Muscle layer of duodenum (tissue), 2 donors: ENCODE results near the gene ZSCAN9.

Experiments used
- H3K27ac ChIP-seq: one replicate; pipeline ENCODE4 v1.7.0; 2013; ENCODE audit warnings: mild to moderate bottlenecking, low read length
- H3K27me3 ChIP-seq: one replicate; pipeline ENCODE4 v1.7.0; 2013; ENCODE audit warnings: low read depth, mild to moderate bottlenecking, control low read depth, low read length
- H3K36me3 ChIP-seq, 2 donors: one replicate each; pipeline ENCODE4 v1.7.0; 2013; ENCODE audit warnings: low read length in 2 of 2, control low read depth in 1 of 2, mild to moderate bottlenecking in 1 of 2; ENCODE audit not compliant: insufficient read depth in 2 of 2, control insufficient read depth in 1 of 2
- H3K4me1 ChIP-seq, 2 donors: one replicate each; pipeline ENCODE4 v1.7.0; 2013; ENCODE audit warnings: low read length in 2 of 2, mild to moderate bottlenecking in 2 of 2, control low read depth in 1 of 2, moderate library complexity in 1 of 2; ENCODE audit not compliant: insufficient read depth in 2 of 2, control insufficient read depth in 1 of 2
- H3K4me3 ChIP-seq, 2 donors: one replicate each; pipeline ENCODE4 v1.7.0; 2013; ENCODE audit warnings: low read length in 2 of 2, low read depth in 1 of 2, mild to moderate bottlenecking in 1 of 2
- H3K9me3 ChIP-seq, 2 donors: one replicate each; pipeline ENCODE4 v1.7.0; 2013; ENCODE audit warnings: low read length in 2 of 2, control low read depth in 1 of 2, mild to moderate bottlenecking in 1 of 2; ENCODE audit not compliant: control insufficient read depth in 1 of 2
- donor health status: healthy.

Gene ZSCAN9

DNA sequence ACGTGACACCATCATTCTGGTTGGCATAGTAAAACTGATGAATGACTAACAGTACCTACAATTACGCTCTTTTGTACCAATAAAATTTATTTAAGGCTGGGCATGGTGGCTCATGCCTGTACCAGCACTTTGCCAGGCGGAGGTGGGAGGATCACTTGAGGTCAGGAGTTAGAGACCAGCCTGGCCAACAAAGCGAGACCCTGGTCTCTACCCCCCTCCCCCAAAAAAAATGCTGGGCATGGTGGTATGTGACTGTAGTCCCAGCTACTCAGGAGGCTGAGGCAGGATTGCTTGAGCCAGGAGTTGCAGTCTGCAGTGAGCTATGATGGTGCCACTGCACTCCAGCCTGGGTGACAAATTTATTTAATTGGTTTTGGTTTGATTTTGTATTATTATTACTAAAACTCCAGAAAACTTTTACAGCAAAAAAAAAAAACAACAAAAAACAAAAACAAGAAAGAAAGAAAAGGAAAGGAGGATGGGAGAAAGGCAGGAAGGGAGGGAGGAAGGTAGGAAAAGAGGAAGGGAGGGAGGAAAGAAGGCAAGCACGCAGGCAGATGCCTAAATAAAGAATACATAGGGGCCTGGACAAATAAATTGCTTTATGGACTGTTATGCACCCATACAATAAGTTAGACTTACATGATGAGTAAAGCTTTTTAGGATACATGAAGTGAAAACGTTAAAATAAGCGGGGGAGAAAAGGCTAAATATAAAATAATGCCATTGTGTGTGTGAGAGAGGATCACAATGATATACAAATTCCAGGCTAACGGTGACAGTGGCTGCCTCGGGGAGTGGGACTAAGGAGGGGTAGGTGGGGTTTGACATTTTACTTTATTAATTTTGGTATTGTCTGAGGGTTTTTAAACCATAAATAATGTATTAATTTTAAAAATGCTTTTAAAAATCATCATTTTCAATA, 682 bp upstream of the ZSCAN9 start:
- H3K27ac ChIP-seq: peak overlapping the region; percentile 76
- H3K9me3 ChIP-seq: no peaks in the 10 kb centered on the region
- peaks cover 3% of the 10 kb centered on the region for H3K27me3 ChIP-seq
- peak overlapping the region; percentile 83 to 89 for H3K4me3 ChIP-seq
- peaks cover 0 to 22% of the 10 kb centered on the region in 2 donors for H3K4me1 ChIP-seq
- H3K36me3 ChIP-seq: peaks cover 23 to 25% of the 10 kb centered on the region in 2 donors

DNA sequence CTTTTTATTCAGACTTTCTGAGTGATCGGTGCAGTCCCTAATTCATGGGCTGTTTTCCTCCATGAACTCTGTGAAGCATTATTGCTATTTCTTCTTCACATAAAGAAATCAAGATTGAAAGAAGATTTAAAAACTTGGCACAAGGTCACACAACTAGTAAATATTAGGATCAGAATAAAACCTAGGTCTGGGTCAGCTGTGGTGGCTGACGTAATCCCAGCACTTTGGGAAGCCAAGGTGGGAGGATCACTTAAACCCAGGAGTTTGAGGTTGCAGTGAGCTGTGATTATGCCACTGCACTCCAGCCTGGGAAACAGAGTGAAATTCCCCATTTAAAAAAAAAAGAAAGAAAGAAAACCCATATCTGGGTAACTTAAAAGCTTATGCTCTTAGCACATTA, 1.4 kb downstream of the ZSCAN9 start:
- H3K27ac ChIP-seq: no peak overlapping the region
- no peak overlapping the region for H3K4me3 ChIP-seq
- peaks cover 24 to 45% of the 10 kb centered on the region in 2 donors for H3K36me3 ChIP-seq
- H3K4me1 ChIP-seq: peaks cover 0 to 21% of the 10 kb centered on the region in 2 donors
- H3K27me3 ChIP-seq: peaks cover 3% of the 10 kb centered on the region
- no peaks in the 10 kb centered on the region for H3K9me3 ChIP-seq

DNA sequence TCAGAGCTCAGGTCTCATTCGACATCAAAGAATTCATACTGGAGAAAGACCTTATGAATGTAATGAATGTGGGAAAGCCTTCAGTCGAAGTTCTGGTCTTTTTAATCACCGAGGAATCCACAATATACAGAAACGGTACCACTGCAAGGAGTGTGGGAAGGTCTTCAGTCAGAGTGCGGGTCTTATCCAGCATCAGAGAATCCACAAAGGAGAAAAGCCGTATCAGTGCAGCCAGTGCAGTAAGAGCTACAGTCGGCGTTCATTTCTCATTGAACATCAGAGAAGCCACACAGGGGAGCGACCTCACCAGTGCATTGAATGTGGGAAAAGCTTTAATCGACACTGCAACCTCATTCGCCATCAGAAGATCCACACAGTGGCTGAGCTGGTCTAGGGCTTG, 7.7 kb downstream of the ZSCAN9 start:
- no peak overlapping the region for H3K27ac ChIP-seq
- H3K4me3 ChIP-seq: no peak overlapping the region
- peaks cover 26 to 62% of the 10 kb centered on the region in 2 donors for H3K36me3 ChIP-seq
- no peaks in the 10 kb centered on the region for H3K4me1 ChIP-seq
- no peaks in the 10 kb centered on the region for H3K9me3 ChIP-seq
- no peaks in the 10 kb centered on the region for H3K27me3 ChIP-seq

DNA sequence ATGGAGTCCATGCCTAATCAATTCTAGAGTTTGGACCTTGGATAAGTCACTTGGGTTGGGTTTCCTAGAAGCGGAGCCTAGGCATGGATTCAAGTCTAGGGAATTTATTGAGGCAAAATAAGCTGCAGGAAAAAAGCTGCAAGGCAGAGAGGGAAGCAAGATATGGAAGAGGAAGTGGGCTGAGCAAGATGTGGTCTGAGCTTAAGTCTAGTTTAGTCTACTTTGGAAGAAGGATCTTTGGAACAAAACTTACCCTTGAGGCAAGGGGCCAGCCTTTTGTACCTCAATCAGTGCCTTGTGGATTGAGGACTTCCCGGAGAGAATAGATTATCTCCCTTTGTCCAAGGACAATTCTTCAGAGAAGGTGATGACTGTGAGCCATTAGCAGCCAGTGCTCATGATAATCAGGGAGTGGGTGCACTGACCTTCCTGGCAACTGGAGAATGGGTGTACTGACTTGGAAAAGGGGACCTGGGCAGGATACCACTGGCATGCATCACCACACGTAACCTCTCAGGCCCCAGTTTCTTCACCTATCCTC, 10.9 kb downstream of the ZSCAN9 start:
- Histone ChIP-seq H3K36me3 (peaks cover 10 to 34% of the 10 kb centered on the region in 2 donors), H3K27me3 (no peaks in the 10 kb centered on the region), H3K9me3 (no peaks in the 10 kb centered on the region)

DNA sequence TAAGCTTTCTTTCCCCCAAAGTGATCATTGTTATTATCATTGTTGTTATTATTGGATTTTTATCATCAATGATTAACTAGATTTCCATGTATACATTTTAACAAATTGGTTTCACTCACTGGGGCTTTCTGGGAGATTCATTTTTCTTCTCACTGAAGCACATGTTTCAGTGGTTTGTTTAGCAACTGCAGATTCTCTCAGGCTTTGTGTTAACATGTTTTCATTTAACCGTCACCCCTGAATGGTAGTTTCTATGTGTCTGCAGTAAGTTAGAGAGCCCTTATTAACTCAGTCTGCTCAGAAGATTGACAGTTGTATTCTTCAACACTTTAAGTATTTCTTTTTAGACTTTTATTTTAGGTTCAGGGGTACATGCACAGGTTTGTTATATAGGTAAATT, 14.6 kb downstream of the ZSCAN9 start:
- H3K4me1 ChIP-seq: no peaks in the 10 kb centered on the region

More for the DNA sequence above, 10.9 kb downstream of the ZSCAN9 start:
- Histone ChIP-seq H3K4me3 (no peak overlapping the region), H3K4me1 (no peaks in the 10 kb centered on the region), H3K27ac (no peak overlapping the region)

DNA sequence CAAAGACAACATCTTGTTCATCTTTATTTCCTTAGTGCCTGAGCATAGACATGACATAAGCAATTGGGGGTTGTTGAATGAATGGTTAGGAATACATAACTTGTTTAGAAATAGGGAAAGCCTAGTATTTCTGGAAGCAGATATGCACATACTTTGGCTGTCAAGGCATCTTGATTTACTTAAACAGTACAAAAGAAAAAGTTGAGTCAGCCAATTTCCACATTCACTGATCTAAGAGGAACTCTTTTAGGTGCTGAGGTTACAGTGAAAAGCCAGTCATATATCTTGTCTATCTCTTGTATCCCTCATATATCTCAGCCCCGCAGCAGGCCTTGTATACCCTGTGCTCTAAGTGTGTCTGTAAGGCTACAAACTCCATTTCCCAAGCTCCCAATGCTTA, 15.4 kb downstream of the ZSCAN9 start:
- Histone ChIP-seq H3K27me3 (no peaks in the 10 kb centered on the region), H3K4me3 (no peak overlapping the region), H3K9me3 (no peaks in the 10 kb centered on the region), H3K27ac (no peak overlapping the region), H3K4me1 (no peaks in the 10 kb centered on the region), H3K36me3 (peaks cover 9 to 31% of the 10 kb centered on the region in 2 donors)

More for the DNA sequence above, 14.6 kb downstream of the ZSCAN9 start:
- H3K36me3 ChIP-seq: peaks cover 3 to 23% of the 10 kb centered on the region in 2 donors
- H3K27me3 ChIP-seq: no peaks in the 10 kb centered on the region
- H3K9me3 ChIP-seq: no peaks in the 10 kb centered on the region
- H3K27ac ChIP-seq: no peak overlapping the region
- no peak overlapping the region for H3K4me3 ChIP-seq

DNA sequence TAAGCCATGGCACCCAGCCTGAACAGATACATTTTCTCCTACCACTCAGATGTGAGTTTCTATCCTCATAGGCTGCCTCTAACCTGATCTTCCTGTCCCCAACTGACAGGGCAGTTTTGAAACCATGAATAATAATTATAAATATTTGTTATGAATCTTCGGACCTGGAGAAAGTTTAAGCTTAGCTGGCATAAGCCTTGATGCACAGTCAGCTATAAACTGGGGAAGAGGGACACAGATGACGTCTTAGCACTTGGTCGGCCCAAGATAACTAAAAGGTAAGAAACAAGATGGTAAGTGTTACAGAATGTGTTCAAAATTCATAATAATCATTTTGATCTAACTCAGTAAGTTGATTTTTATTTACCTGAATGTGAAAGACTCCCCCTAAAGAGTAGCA, 18.9 kb downstream of the ZSCAN9 start:
- H3K4me3 ChIP-seq: no peak overlapping the region
- H3K27me3 ChIP-seq: no peaks in the 10 kb centered on the region
- peaks cover 20 to 60% of the 10 kb centered on the region in 2 donors for H3K36me3 ChIP-seq
- H3K9me3 ChIP-seq: no peaks in the 10 kb centered on the region
- no peak overlapping the region for H3K27ac ChIP-seq
- H3K4me1 ChIP-seq: no peaks in the 10 kb centered on the region

DNA sequence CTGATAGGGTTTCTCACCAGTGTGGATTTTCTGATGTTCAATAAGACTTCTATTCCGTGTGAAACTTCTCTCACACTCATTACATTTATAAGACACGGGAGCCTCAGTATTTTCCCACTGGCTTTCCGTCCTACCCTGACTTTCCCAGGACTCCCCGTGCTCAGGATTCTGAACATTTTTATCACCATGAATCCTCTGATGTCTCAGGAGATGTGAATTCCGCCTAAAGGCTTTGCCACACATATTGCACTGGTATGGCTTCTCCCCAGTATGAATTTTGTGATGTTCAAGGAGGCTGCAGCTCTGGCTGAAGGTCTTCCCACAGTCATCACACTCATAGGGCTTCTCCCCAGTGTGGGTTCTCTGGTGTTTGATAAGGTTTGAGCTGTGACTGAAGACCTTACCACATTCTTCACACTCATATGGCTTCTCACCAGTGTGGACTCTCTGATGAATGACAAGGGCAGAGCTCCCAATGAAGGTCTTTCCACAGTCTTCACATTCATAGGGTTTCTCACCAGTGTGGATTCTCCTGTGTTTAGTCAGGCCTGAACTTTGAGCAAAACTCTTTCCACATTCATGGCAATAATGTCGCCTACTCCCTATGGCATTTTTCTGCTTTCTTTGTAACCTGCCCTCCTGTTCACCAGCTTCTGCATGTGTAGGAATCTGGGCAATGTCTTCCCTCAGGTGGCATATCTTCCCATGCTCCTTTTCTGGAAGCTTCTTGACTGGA, 20.3 kb downstream of the ZSCAN9 start:
- Histone ChIP-seq H3K9me3 (no peaks in the 10 kb centered on the region), H3K4me1 (peaks cover 0 to 1% of the 10 kb centered on the region in 2 donors), H3K4me3 (no peak overlapping the region), H3K27ac (no peak overlapping the region), H3K27me3 (no peaks in the 10 kb centered on the region), H3K36me3 (peaks cover 20 to 66% of the 10 kb centered on the region in 2 donors)

DNA sequence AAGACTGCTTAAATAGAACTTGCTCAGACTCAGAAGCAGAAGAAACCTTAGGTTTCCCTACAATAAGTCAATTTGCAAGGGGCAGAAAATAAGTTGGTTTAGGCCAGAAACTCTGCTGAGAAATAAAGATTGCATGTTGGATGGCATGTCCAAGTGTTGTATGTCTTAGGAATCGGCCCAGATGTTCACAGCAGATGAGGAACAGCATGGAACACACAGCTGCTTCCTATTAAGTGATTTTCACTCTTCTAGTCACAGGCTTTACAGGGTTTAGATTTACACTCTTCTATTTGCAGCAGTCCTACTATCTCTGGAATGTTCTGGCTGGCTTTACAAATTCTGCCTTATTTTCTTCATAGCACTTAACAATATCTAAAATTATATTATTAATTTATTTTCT, 23.8 kb downstream of the ZSCAN9 start:
- H3K4me1 ChIP-seq: peaks cover 6 to 17% of the 10 kb centered on the region in 2 donors

DNA sequence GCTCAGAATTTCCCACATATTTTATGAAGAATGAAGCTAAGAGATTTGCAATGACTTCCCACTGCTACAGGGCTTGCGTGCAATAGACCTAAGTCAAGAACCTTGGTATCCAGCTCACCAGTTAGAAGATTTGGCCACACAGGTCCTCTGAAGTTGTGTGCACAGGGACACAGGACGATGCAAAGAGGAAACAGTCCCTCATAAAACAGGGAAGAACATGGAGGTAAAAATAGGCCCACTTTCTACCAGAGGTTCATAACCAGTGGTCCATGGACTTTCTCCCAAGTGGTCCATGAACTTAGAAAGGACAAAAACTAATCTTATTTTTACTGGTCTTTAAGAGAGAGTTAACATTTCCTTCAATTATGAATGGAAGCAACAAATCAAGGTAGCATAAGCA, 25.7 kb downstream of the ZSCAN9 start:
- peaks cover 8 to 37% of the 10 kb centered on the region in 2 donors for H3K36me3 ChIP-seq
- peak overlapping the region; percentile 45 to 87 for H3K4me3 ChIP-seq
- peaks cover 6 to 17% of the 10 kb centered on the region in 2 donors for H3K4me1 ChIP-seq
- no peaks in the 10 kb centered on the region for H3K27me3 ChIP-seq
- H3K27ac ChIP-seq: no peak overlapping the region
- no peaks in the 10 kb centered on the region for H3K9me3 ChIP-seq

More for the DNA sequence above, 23.8 kb downstream of the ZSCAN9 start:
- H3K4me3 ChIP-seq: no peak overlapping the region
- H3K27me3 ChIP-seq: no peaks in the 10 kb centered on the region
- peaks cover 20 to 54% of the 10 kb centered on the region in 2 donors for H3K36me3 ChIP-seq
- H3K27ac ChIP-seq: no peak overlapping the region
- H3K9me3 ChIP-seq: no peaks in the 10 kb centered on the region

DNA sequence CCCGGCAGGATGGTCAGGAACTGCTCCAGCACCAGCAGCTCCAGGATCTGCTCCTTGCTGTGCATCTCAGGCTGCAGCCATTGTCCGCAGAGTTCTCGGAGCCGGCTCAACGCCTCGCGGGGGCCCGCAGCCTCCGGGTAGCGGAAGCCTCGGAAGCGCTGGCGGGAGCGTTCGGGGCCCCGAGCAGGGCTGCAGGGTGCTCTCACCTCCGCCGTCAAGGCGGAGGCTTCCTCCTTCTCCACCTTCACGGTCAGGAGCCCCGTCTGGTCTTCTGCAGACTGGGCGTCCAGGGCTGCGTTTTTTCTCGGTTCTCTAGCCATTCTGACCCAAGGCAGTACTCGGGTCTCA, 26.6 kb downstream of the ZSCAN9 start:
- no peaks in the 10 kb centered on the region for H3K27me3 ChIP-seq
- peak overlapping the region; percentile 87 to 100 for H3K4me3 ChIP-seq
- peak overlapping the region; percentile 53 for H3K27ac ChIP-seq
- H3K4me1 ChIP-seq: peaks cover 6 to 17% of the 10 kb centered on the region in 2 donors
- no peaks in the 10 kb centered on the region for H3K9me3 ChIP-seq
- H3K36me3 ChIP-seq: peaks cover 1 to 28% of the 10 kb centered on the region in 2 donors
